Fibroblast of skin of back (primary cell): Measurements from ENCODE around the gene RCAN1.
"Not testable (repeated sequence)": the region's sequence is repeated elsewhere in the genome, so short reads cannot be mapped to it uniquely, and the experiment has no call there.

Experiments
- DNase-seq: peaks from one replicate; pipeline ENCODE4 v3.0.0-alpha.2; 2013

Gene RCAN1

DNA sequence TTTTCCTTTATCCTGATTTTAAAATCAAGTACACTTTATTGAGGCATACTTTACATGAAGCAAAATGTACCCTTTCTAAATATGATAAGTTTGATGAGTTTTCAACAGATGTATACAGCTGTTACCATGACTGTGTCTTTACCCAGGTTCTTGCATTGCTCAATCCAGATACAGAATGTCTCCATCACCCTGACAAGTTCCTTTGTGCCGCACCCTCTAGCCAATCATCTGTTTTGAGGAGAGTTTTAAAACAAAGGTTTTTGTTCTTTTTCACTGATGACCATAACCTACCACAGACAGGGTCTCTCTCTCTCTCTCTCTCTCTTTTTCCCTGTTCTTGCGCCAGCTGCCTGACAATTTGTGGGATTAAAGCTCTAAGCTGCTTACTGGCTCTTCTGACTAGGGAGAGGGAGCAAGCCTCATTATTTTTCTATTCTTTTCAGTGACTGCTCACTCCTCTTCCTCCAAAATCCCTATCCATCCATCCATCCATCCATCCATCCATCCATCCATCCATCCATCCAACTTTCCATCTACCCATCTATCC, 101.7 kb downstream of the RCAN1 start:
- DNase-seq, result no peak

DNA sequence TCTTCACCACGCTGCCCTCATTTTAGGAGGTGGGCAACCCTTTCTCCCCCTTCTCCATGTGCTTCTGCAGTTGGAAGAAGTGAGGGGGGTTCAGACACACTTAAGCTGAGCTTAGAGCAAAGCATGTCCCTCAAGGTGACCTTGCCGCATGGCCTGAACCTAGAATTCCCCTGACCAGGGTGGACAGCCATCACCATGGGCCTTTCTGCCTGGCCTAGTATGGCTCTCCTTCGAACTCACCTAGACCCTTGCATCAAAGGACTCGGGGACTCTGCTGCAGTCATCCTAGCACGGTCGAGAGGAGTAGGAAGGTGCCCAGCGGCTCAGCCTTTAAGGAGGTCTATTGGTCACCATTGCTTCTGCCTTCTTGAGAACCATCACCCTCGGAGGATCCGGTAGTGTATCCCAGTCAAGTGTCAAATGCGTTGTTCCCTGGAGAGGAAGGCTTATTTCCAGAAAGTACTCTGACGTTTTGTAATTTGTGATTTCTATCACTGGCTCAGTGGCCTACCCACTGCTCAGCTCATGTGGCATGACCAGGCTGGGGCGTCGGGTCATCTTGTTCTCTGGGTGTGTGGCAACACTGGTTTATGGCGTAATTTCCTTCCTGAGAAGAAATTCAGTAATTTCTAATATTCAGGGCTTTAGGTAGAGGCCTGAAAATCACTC, 103.0 kb downstream of the RCAN1 start, which contains the start of gene KCNE1:
Gene KCNE1, minus strand, starts transcription at position 424 of the 669 bp plus-strand sequence. CDS start 62,576 bp downstream, outside the sequence.
- no peak for DNase-seq

DNA sequence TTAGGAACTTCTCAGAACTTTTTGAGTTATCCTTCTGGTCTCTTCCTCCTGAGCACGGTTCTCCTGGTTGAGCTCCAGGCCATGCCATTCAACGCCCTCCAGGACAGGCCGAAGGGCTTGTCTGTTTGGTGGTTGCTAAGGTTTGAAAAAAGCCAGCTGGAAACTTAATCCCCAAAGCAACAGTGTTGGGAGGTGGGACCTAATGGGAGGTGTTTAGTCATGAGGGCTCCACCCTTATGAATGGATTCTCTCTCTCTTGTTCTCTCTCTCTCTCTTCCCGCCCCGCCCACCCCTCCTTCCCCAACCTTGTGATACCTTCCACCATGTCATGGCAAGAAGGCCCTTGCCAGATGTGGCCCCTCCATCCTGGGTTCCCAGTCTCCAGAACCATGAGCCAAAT, 103.7 kb downstream of the RCAN1 start:
- DNase-seq, result peak; percentile 32

DNA sequence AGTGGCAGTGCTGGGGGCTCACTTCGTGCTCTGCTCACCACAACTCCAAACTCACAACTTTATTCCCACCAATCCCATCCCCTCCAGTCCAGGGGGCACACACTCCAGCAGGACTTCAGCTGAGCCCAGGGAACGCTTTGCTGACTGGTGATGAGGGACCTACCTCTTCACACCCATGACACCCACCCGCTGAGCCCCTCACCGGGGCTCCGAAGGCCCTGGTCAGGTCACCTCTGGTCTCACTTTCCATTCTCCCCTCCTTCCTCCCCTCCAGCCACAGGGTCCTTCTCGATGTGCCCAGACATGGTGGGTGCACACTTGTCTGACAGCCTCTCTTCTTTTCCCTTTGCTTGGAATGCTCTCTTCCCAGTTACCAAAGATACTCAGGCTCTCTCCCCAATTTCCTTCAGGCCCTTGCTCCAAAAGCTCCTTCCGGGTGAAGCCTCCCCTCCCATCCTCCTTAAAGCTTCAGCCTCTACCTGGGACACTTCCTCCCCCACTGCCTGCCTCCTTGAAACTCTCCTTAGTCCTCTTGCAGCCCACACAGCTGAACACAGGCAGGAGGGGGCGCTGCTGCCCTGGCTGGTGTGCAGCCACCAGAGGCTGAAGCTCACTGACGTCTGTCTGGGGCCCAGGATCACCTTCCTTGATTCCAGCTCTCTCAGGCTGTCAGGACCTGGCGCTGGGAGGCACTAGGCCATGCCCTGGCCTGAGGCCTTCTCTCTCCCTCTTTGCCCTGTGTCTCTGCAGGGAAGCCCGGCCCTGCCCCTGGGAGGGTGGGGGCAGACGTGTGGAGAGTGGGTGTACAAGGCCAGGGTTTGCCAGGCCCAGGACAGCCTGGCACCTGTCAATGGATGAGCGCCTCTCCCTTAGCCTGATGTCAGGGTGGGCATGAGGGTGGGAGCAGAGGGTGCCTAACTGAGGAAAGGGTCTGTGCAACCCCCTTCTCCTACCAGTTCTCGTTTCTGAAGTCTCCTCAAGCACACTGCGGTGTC, 104.5 kb downstream of the RCAN1 start:
- peak; percentile 68 for DNase-seq

DNA sequence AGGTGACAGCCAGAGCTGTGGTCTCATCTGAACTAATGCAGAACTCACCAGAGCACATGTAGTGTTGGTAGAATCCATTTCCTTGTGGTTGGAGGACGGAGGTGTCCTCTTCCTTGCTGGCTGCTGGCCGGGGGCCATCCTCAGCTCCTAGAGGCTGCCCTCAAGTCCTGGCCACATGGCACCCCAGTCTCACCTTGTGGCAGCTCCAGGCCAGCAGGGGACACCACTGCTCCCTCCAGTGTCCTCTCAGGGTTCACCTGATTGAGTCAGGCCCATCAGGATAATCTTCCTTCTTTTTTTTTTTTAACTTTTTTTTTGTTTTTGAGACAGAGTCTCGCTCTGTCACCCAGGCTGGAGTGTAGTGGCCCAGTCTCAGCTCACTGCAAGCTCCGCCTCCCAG, 105.8 kb downstream of the RCAN1 start:
- no peak for DNase-seq

DNA sequence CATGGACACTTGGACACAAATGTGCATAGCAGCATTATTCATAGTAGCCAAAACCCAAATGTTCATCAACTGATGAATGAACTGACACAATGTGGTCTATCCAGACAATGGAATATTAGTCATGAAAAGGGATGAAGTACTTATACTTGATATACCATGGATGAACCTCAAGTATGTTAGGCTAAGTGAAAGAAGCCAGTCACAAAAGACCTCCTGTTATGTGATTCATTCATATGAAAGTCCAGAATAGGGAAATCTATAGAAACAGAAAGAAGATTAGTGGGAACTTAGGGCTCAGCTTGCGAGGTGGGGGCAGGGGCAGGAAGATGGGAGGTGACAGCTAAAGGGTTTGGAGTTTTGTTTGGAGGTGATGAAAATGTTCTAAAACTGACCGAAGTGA, 110.3 kb downstream of the RCAN1 start:
- DNase-seq, result no peak

DNA sequence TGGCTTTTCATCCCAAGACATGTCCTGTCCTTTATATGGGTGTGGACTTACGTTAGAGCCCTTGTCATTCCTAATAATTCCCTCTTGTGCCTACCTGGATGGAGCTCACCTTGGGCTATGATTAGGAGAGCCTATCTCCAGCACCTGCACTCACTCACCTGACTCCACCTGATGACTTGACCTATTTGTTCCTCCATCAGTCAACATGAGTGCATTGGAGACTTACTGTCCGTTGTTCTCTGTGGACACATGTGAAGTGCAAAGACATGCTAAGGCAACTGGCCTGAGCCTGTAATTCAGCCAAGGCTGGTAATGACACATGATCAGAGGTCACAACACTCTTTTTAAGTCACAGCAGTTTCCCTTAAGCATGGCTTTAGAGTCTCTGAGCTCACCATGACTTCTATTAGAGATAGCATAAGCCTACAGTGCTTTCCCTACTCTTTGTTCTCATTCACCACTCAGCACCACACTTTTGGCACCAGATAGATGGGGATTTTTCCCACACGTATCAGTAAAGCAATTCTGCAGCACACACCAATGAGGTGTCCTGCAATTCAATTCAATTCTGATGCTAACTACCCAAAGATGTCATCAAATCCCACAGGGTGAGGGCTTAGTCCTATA, 112.3 kb downstream of the RCAN1 start:
- DNase-seq, result no peak

DNA sequence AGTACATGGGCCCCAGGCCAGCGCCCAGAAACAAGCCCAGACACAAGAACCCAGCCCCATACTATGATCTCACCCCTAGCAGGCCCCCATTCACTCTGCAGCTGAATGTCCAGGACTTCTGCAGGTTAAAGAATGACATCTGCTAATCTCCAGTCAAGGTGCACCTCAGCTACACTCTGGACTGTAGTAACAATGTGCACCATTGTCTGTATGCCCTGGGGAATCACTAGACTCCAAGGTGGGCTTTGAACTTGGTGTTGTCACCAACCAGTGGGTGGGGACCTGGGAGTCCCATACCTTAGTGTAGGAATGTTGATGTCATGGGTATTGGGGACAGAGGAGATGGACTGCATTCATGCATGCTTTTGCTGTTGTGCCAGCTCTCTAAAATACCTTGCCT, 113.2 kb downstream of the RCAN1 start:
- no peak for DNase-seq

DNA sequence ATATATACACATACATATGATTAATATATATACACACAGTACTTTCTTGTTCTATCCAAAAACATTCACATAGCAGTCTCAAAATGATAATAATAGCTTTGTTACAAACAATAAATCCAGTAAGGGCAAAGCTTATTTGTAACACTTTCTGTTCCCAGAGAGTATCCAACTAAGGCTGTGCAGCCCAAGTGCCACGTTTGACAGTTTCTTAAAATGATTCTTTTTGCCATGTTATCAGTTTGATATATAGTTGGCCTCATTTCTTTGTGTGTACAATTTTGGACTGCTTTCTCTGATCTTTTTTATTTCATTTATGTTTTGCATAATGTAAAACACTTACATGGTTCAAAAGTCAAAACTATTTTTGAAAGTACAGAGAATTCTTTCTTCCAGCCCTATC, 114.7 kb downstream of the RCAN1 start:
- DNase-seq, result no peak

DNA sequence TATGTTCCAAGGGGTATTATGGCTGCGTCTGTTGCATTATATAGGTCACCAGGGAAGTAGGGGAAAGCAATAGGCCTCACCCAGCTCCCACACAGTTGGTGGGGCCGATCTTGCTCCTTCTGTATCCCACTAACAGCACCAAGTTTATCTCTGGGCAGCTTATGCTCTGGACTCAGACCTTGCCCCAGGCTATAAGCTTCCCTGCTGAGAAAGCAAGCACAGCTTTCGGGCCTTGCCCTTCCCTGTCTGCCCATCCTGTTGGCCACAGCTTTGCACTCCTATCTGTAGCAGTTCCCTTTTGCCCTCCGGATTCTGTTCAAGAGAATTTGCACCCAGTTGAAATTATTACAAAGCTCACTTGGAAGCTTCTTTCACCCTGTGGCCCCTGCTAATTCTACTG, 115.8 kb downstream of the RCAN1 start:
- no peak for DNase-seq

DNA sequence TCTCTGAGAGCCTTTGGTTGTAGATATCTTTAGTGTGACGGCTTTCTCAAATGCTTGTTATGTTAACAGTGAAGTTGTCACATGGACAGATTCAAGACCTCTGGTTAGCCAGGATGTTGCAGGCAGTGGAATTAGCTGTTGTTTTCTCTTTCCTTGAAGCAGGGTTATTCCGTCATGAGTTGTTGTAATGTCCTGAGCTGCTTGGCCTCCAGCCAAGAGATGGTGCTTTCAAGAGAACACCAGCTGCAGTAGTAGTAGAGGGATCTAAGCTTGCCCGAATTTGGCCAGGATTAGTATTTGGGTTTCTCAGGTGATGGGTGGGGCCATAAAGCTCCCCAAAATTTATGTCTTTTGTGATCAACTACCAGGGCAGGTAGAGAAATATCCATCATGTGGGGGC, 116.3 kb downstream of the RCAN1 start:
- no peak for DNase-seq

DNA sequence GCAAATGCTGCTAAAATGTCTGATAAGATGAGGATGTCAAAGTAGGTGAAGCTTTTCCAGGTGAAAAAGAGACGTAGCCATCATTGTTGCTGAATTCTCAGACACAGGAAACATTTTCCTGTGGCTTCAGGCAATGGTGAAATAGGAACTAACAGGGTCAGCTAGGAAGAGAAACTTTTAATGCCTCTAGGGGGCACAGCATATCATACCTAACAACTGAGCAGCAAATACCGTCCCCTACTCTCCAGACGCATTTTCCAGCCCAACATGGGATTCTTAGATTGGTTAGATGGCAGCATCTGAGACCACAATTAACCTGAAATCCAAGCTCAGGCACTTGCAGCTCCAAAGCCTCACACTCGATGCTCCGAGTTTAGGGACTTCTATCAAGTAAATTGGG, 131.1 kb downstream of the RCAN1 start:
- not testable (repeated sequence) for DNase-seq

DNA sequence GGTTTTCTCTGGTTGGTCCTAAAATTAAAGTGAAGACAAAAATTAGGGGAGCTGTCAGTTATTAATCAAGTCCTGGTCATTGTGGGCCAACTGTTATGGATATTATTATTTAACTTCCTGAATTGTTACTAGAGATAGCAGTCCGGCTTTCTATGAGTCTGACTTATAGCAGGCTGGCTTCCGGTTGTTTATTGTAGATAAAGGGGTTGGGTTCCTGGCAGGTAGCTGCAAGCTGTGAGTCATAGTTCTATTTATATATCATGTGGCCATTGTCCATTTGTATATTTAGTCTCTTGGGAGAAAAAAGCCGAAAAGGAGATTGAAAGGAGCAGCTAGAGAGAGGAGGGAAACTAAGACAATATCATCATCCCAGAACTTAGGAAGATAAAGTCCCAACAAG, 131.5 kb downstream of the RCAN1 start:
- DNase-seq, result not testable (repeated sequence)

DNA sequence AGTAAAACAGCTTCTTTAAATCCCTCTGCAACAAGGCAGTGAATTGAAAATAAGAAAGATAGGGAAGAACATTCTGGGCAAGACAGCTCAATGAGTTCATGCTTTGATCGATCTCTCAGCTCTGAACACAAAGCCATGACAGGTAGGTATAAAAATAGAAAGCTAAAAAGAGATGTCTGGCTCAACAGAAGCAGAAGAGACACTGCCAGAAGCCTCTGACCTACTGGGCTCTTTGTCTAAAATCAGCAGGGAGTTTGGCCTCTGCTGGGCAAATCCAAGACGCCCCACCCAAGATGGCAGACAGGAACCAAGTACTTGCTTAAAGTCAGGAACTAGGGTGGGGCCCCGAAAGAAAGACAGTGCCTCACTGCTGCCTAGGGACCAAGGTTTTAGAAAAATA, 147.6 kb downstream of the RCAN1 start:
- not testable (repeated sequence) for DNase-seq
